HG03565 (cell line): ENCODE measurements around the gene ZNF784.
A peak's percentile ranks its signal among the peaks of the same experiment; 100 is the strongest.

ENCODE experiments used
- ATAC-seq: cut with Tn5 transposase; IDR thresholded peaks from one replicate; pipeline ENCODE4 v1.9.1; 2021; ENCODE audit warnings: mild to moderate bottlenecking, moderate library complexity; ENCODE audit not compliant: unreplicated experiment

ZNF784 gene

GRCh38 chr19:55624109-55625003, at the start of gene ZNF784:
ZNF784 (minus strand) TSS chr19:55624566; CDS start chr19:55624561, 5 bp downstream.
- ATAC-seq, result peak; percentile 33

DNA sequence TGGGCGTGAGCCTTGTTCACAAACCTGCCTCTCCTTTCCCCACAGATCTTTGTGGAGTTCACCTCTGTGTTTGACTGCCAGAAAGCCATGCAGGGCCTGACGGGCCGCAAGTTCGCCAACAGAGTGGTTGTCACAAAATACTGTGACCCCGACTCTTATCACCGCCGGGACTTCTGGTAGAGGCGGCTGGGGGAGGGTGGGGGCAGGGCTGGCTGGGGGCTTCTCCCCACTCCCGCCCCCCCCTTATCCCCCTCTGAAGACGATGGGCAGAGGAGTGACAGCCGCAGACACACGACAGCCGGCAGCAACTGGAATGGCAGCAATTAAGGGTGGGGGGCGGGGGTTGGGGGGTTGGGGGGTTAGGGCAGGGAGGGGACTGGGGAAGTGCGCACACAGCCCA, 49.5 kb upstream of the ZNF784 start:
- no peak for ATAC-seq

GRCh38 chr19:55673465-55673864, 49.1 kb upstream of the ZNF784 start:
- no peak for ATAC-seq

- ATAC-seq, result no peak
Observed at GRCh38 chr19:55672418-55672817, 48.1 kb upstream of the ZNF784 start.

DNA sequence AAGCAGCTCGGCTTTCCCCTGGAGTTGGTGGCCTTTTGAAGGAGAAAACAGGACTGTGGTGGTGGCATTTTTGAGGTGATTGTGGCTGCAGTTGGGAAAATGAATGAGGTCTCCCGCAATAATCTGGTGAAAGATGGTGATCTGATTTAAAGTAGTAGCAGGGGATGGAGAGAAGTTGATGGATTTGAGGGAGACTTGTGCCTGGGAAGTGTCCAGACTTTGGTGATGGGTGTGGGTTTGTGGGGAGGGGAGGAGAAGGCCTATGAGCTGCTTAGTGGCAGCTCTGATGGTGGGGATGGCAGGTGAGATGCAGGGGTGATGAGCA, 46.6 kb upstream of the ZNF784 start:
- no peak for ATAC-seq

DNA sequence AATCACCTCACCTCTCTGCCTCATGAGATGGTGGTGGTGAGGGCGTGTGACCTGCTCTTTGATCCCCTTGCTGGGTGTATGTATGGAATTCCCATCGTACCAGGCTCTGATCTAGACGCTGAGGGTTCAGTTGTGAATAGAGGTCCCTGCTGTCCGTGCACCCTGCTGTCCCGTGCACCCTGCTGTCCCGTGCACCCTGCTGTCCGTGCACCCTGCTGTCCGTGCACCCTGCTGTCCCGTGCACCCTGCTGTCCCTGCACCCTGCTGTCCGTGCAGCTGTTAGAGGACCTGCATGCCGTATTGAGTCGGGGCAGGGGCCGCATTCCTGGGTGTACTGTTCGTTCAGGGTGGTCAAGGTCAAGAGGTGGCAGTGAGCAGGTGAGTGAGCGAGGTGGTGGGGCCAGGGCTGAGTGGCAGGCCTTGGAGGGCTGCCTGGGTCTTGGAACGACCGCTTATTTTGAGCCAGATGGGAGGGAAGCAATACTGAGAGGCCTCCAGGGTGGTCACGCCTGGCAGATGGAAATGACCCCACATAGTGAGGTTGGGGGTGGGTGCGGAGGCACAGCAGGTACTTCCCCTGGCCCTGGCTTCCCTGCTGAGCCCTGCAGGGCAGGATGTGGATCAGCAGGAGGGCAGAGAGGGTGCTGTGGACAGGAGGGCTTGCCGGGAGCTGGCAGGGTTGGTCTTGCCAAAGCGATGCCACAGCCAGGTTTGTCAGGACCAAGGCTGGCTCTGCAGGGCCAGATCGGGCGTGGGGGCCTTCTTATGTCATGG, 46.1 kb upstream of the ZNF784 start:
- no peak for ATAC-seq

DNA sequence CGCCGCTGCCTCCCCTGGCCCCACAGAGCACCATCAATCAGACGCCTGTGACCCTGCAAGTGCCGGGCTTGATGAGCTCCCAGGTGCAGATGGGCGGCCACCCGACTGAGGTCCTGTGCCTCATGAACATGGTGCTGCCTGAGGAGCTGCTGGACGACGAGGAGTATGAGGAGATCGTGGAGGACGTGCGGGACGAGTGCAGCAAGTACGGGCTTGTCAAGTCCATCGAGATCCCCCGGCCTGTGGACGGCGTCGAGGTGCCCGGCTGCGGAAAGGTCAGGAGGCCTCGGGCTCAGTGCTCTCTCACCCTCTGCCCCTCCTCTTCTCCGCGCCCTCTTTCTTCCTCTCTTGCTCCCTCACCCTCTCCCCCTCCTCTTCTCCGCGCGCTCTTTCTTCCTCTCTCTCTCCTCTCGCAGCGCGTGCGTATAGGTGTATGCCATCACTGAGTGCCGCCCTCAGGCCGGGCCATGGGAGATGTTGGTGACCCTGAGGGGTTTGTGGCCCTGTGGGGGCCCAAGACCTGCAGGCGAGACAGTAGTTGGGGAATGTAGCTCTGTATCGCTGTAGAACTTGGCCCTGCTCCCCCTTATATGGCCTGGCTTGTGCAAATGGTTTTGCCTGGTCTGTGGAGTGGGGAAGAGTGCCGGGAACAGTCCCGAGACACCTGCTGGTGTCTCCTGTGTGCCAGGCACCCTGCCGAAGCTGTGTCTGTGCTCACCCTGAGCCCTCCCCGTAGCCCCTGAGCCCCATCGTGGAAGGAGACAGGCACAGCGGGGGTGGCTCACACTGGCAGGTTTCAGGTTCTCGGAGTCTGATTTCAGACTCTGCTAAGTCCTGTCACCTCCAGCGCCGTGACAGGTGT, 45.3 kb upstream of the ZNF784 start:
- ATAC-seq, result no peak

GRCh38 chr19:55668603-55669348, 44.4 kb upstream of the ZNF784 start:
- ATAC-seq, result no peak

- ATAC-seq, result no peak
Observed at GRCh38 chr19:55667958-55668357, 43.6 kb upstream of the ZNF784 start.

- no peak for ATAC-seq
Observed at GRCh38 chr19:55667511-55667910, 43.1 kb upstream of the ZNF784 start.

- no peak for ATAC-seq
Observed at GRCh38 chr19:55667006-55667381, 42.6 kb upstream of the ZNF784 start.

DNA sequence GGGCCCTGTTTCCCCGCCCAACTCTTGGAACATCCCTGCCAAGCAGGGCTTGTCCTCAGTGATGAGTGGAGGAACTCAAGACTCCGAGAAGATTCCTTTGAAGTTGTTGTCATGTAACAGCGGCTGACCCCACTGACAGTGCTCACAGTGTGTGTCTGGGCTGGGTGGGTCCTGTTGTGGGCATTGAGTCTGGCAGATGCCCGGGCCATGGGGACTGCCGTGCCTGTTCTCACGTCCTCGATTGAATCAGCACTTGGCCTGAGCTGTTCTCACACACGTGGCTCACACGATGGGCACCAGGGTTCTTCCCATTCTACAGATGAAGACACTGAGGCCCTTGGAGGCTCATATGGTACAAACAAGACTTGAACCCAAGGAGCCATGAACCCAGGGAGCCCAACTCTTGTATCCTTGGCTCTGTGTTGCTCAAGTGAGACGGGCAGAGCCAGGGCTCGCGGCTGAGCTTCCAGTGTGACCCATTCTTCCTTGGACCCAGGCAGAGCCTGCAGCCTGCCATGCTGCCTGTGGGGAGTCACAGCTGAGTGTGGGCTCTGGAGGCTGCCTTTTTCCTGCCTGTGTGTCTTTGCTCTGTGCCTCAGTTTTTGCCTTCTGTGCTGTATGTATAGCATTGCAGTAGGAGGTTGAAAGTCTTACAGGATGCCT, 42.1 kb upstream of the ZNF784 start:
- ATAC-seq, result no peak

DNA sequence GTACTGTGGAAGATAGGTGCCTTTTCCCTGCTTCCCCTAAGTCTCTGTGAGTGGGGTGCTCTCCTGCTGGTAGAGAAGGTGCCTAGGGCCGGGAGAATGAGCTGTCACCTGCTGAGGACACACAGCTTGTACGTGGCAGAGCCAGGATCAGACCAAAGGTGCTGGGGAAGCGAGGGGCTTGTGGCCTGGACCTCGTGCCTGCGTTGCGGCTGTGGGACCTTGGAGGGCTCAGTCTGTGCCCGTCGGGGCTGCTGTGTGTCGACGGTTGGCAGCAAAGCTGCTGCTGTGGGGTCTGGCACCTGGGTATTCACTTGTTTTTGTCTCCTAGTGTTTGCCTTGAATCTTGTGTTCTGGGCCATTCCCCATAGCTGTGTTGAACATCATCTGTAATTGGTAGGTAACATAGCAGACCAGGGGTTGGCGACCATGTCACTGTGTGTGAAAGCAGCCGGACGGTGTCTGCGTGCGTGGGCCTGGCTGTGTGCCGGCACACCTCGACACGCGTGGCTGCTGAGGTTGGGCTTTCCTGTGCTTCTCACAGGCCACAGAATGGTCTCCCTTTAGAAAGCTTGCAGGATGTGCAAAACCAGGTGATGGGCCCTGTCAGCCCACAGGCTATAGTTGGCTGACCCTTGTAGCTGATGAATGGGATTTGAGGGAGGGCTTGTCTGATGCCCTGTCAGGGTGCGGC, 39.6 kb upstream of the ZNF784 start:
- no peak for ATAC-seq

- no peak for ATAC-seq
Observed at GRCh38 chr19:55661826-55662225, 37.5 kb upstream of the ZNF784 start.

GRCh38 chr19:55660991-55661390, 36.6 kb upstream of the ZNF784 start:
- ATAC-seq, result no peak

- ATAC-seq, result no peak
Observed at GRCh38 chr19:55660404-55660803, 36.0 kb upstream of the ZNF784 start.

- ATAC-seq, result no peak
Observed at GRCh38 chr19:55659822-55660221, 35.5 kb upstream of the ZNF784 start.

- ATAC-seq, result no peak
Observed at GRCh38 chr19:55658846-55659459, 34.6 kb upstream of the ZNF784 start.
